Measurements from ENCODE around the gene CORO2A. TPM values are rescaled to one million over a fixed set of nuclear protein-coding genes. Genes with fewer than 3 reads are reported as not detected.

CORO2A gene
- total and polyA plus RNA-seq, 2 of the 13 experiments (the other 11 are each of a cell fraction or from before 2014, with no cell fraction given): 14.4 to 15.3 TPM

DNA sequence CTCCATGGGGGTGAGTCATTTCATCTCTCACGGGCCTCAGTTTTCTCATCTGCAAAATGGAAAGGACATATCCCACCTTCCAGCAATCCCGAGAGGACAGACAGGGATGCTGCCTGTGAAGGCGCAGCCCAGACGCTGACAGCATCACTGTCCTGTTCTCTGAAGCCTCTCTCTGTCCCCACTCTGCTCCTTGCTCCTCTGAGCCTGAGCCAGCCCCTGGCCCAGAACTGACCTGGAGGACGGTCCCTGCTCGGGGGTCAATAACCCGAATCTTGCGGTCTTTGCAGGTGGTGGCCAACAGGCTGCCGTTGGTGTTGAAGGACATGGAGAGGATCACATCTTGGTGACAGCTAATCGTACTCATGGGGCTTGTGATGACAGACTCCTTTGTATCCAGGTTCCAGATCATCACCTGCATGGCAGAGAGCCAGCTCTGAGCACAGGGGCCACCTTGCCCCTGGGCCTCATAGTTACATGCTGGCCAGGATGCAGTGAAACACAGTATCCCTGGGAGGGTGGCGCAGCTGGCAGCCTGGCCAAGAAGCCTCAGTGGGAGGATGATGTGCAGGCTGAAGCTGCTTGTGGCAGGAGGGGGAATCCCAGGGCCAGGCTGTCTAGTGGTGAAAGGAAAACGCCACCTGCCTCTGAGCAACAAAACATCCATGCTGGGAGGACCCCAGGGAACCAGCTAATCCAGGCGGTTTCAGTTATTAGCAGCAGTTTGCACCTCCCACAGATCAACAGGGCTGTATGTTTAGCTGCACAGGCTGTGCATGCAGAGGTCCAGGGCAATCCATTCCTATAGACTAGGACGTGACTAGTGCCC, 59.4 kb downstream of the CORO2A start:
- DNase-seq (ENCODE audit: low spot score): no peak
- in situ Hi-C loops (cut with HindIII; ENCODE audit: extremely low pct_ligation_motif_present, low pct_unique_long_range_greater_than_20kb) (no loop called here), intact Hi-C loops (cut with micrococcal nuclease; ENCODE audit: unreplicated experiment) (no loop called here)
- H3K4me2 ChIP-seq (ENCODE audit: low read depth, low read length): no peak overlapping the region
- peaks cover 17 to 68% of the 10 kb centered on the region in 2 experiments; a peak in 4 of 5 replicates for H3K36me3 ChIP-seq (replicated peaks in 1 of 2; ENCODE audit: control insufficient read depth in 1 of 2, insufficient read depth in 2 of 2, low read length in 2 of 2)
- no peak overlapping the region for H2AFZ ChIP-seq (ENCODE audit: low read length)
- H4K20me1 ChIP-seq (ENCODE audit: insufficient read depth, low read length): no peaks in the 10 kb centered on the region
- no peak overlapping the region for H3K4me3 ChIP-seq (replicated peaks in 1 of 3; ENCODE audit: insufficient read depth in 1 of 3, low read depth in 2 of 3, low read length in 3 of 3)
- no peaks in the 10 kb centered on the region for H3K79me2 ChIP-seq (ENCODE audit: insufficient read depth, low read length)
- FAIRE-seq: no peak
- CTCF ChIA-PET (ENCODE audit: low intra/inter-chr PET ratio, low total read pairs): no interaction called here
- no peaks in the 10 kb centered on the region for H3K27me3 ChIP-seq (ENCODE audit: control insufficient read depth in 1 of 2, insufficient read depth in 2 of 2, low read length in 2 of 2)
- POLR2A ChIA-PET: no interaction called here
- TF ChIP-seq CHCHD3 (CRISPR knock-in tag; IDR thresholded peaks at IDR 0.05) (no peak), ZNF629 (CRISPR knock-in tag; conservative IDR thresholded peaks at IDR 0.05) (peak; percentile 57; the same call in 1 of the 2 replicates)
- H3K9me3 ChIP-seq (ENCODE audit: low read length): no peaks in the 10 kb centered on the region
- H3K9ac ChIP-seq (ENCODE audit: insufficient read depth, low read depth, low read length): no peak overlapping the region
- H3K27ac ChIP-seq (ENCODE audit: extremely low read length, insufficient read depth, low read length): no peak overlapping the region
- 98% methylated on average over 10 of the region's 14 CpGs for WGBS (ENCODE audit: low lambda C conversion rate)
- no TSS peak for BruUV-seq (replicated peaks)
- no peaks in the 10 kb centered on the region for H3K4me1 ChIP-seq (ENCODE audit: insufficient read depth, low read length)
- no peak for ATAC-seq

DNA sequence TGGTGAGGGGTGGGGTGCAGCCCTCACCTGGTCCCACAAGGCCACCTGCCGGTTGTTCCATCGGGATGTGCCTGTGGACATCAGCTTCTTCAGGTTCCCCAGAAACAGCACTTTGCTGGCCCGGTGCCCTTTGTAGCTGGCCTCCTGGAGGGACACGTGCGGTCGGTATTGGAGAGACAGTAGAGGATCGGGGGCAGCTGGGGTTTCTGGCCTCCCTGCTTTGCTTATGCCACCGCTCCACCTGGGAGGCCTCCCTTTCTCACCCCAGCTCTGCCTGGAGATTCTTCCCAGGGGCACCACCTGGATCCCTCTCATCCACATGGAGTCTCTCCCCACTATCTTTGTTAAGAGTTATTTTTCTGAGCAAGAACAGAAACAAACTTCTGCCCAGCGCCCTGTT, 60.3 kb downstream of the CORO2A start:
- ATAC-seq (no peak), DNase-seq (ENCODE audit: low spot score) (no peak), FAIRE-seq (no peak)
- in situ Hi-C loops (cut with HindIII; ENCODE audit: extremely low pct_ligation_motif_present, low pct_unique_long_range_greater_than_20kb) (no loop called here), intact Hi-C loops (cut with micrococcal nuclease; ENCODE audit: unreplicated experiment) (no loop called here)
- H2AFZ ChIP-seq (ENCODE audit: low read length): no peak overlapping the region
- H3K4me1 ChIP-seq (ENCODE audit: insufficient read depth, low read length): no peaks in the 10 kb centered on the region
- H3K4me2 ChIP-seq (ENCODE audit: low read depth, low read length): no peak overlapping the region
- H3K27me3 ChIP-seq (ENCODE audit: control insufficient read depth in 1 of 2, insufficient read depth in 2 of 2, low read length in 2 of 2): no peaks in the 10 kb centered on the region
- no peak overlapping the region for H3K4me3 ChIP-seq (replicated peaks in 1 of 3; ENCODE audit: insufficient read depth in 1 of 3, low read depth in 2 of 3, low read length in 3 of 3)
- POLR2A ChIA-PET: no interaction called here
- peaks cover 15 to 65% of the 10 kb centered on the region in 2 experiments; a peak in 4 of 5 replicates for H3K36me3 ChIP-seq (replicated peaks in 1 of 2; ENCODE audit: control insufficient read depth in 1 of 2, insufficient read depth in 2 of 2, low read length in 2 of 2)
- TF ChIP-seq MAFF (IDR thresholded peaks at IDR 0.05; ENCODE audit: low read depth, low read length) (no peak), ARID2 (CRISPR knock-in tag; IDR thresholded peaks at IDR 0.05; ENCODE audit: borderline replicate concordance) (no peak), ZNF382 (CRISPR knock-in tag; IDR thresholded peaks at IDR 0.05; ENCODE audit: borderline replicate concordance) (no peak)
- TF ChIP-seq, protein P1, sequence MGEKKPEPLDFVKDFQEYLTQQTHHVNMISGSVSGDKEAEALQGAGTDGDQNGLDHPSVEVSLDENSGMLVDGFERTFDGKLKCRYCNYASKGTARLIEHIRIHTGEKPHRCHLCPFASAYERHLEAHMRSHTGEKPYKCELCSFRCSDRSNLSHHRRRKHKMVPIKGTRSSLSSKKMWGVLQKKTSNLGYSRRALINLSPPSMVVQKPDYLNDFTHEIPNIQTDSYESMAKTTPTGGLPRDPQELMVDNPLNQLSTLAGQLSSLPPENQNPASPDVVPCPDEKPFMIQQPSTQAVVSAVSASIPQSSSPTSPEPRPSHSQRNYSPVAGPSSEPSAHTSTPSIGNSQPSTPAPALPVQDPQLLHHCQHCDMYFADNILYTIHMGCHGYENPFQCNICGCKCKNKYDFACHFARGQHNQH (CRISPR knock-in tag; IDR thresholded peaks at IDR 0.05): no peak
- no TSS peak for BruUV-seq (replicated peaks)
- CTCF ChIA-PET (ENCODE audit: low intra/inter-chr PET ratio, low total read pairs): no interaction called here
- H3K9me3 ChIP-seq (ENCODE audit: low read length): no peaks in the 10 kb centered on the region
- H3K9ac ChIP-seq (ENCODE audit: insufficient read depth, low read depth, low read length): no peak overlapping the region
- H4K20me1 ChIP-seq (ENCODE audit: insufficient read depth, low read length): no peaks in the 10 kb centered on the region
- no peaks in the 10 kb centered on the region for H3K79me2 ChIP-seq (ENCODE audit: insufficient read depth, low read length)
- WGBS (ENCODE audit: low lambda C conversion rate): 100% methylated on average over 2 of the region's 9 CpGs
- no peak overlapping the region for H3K27ac ChIP-seq (ENCODE audit: extremely low read length, insufficient read depth, low read length)

Measured in HepG2 (cell line).